Kidney (tissue), 14 donors: ENCODE data around the gene USP30. TPM values are rescaled to one million over a fixed set of nuclear protein-coding genes. Genes with fewer than 3 reads are reported as not detected.
A peak's percentile ranks its signal among the peaks of the same experiment; 100 is the strongest.

Experiments used
- DNase-seq, 5 donors: peaks; one replicate each; pipeline ENCODE4 v3.0.0-alpha.2; 2013 to 2020
- FAIRE-seq: peaks from 2 replicates; lab custom pipeline; 2012; peaks lifted over from hg19 to GRCh38; lab: Jason Lieb, UNC
- H3K27ac ChIP-seq, 2 donors: one replicate each; pipeline ENCODE4 v1.7.0; 2013; ENCODE audit warnings: low read depth in 2 of 2, low read length in 2 of 2, inconsistent platforms in 1 of 2
- H3K27me3 ChIP-seq: one replicate; pipeline ENCODE4 v1.7.1; 2013; ENCODE audit warnings: low read length, inconsistent platforms; ENCODE audit not compliant: control insufficient read depth, insufficient read depth
- H3K36me3 ChIP-seq, 3 donors: one replicate each; pipeline versions ENCODE4 v1.7.0 to v1.7.1; 2013; ENCODE audit warnings: low read length in 3 of 3, control low read depth in 1 of 3, inconsistent platforms in 1 of 3; ENCODE audit not compliant: insufficient read depth in 3 of 3, control insufficient read depth in 2 of 3
- H3K4me1 ChIP-seq, 3 donors: one replicate each; pipeline versions ENCODE4 v1.7.0 to v1.7.1; 2013; ENCODE audit warnings: low read length in 3 of 3, inconsistent platforms in 1 of 3, low read depth in 1 of 3; ENCODE audit not compliant: control insufficient read depth in 2 of 3, insufficient read depth in 2 of 3
- H3K4me3 ChIP-seq, 3 donors: one replicate each; pipeline versions ENCODE4 v1.7.0 to v1.8.1; 2013; ENCODE audit warnings: low read length in 3 of 3, control low read depth in 1 of 3, inconsistent platforms in 1 of 3
- H3K9ac ChIP-seq, 3 donors: one replicate each; pipeline versions ENCODE4 v1.7.0 to v1.7.1; 2013; ENCODE audit warnings: low read length in 3 of 3, control low read depth in 1 of 3, inconsistent platforms in 1 of 3
- H3K9me3 ChIP-seq, 3 donors: one replicate each; pipeline versions ENCODE4 v1.7.0 to v1.7.1; 2013; ENCODE audit warnings: low read length in 3 of 3, control low read depth in 1 of 3, inconsistent platforms in 1 of 3; ENCODE audit not compliant: control insufficient read depth in 2 of 3, insufficient read depth in 1 of 3
- intact Hi-C: fragments of 100-400 bp; cut with DNase I; formaldehyde crosslinking; loops from one replicate; pipeline ENCODE4 v1.11.1; 2022
- polyA plus RNA-seq: library from polyadenylated mRNA; stranded (reverse); fragments of 350-450 nt; fragmentation: Illumina TruSeq; extraction: RNeasy Lipid Tissue Mini Kit (QIAGEN cat#74804); gene quantifications from one replicate; pipeline ENCODE4 v1.2.3, GENCODE V29; 2014; ENCODE audit warnings: low read depth, low replicate concordance; ENCODE audit not compliant: insufficient read depth
- total RNA-seq: library from RNA; stranded (reverse); fragmentation: NEBNext Ultra II Directional; extraction: Animal tissue kit (Norgen Biotek cat#: 25700); gene quantifications from one replicate; pipeline ENCODE4 v1.2.1, GENCODE V29; 2021
- TF ChIP-seq, protein P1 (sequence below): IDR thresholded peaks from 3 replicates; pipeline ENCODE4 v1.5.1; 2012; ENCODE audit warnings: mild to moderate bottlenecking, moderate library complexity, borderline replicate concordance; ENCODE audit not compliant: insufficient read depth; ENCODE audit errors: extremely low read depth
- donor health status: control.
- donor health status: control.
- donor health status: control.
- donor health status: control.
- donor health status: control.
- donor health status: DM: yes; HTN: yes; CAD: no.
- donor health status: Normal renal cell carcinoma (clear cell type).

Gene USP30
- total and polyA plus RNA-seq, 2 donors from 2014 or later: 9.6 to 16.1 TPM

DNA sequence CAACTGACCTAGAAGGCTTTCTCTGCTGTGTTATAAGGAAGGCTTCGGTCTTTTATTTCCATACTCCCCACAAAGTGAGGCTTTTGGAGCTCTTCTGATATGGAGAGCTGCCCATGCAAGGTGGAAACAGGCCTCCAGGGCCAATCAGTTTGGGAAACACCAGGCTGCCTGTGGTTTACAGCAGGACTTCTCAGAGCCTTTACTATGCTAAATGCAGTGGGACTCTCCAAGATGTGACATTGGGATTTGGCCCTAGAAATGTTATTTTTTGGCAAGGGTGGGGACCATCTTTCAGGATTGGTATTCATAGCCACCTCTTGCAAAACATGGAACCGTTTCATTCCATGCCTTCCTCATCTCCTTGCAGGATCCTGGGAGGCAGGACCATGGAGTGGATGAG, 67.7 kb downstream of the USP30 start:
- peak overlapping the region in 1 of 2 donors; percentile 45 for H3K27ac ChIP-seq
- no peaks in the 10 kb centered on the region for H3K9me3 ChIP-seq
- intact Hi-C loops: no loop called here
- peaks cover 0 to 7% (median 0%) of the 10 kb centered on the region in 3 donors for H3K36me3 ChIP-seq
- H3K4me1 ChIP-seq: peaks cover 2 to 38% (median 34%) of the 10 kb centered on the region in 3 donors
- H3K27me3 ChIP-seq: no peaks in the 10 kb centered on the region
- DNase-seq: no peak
- no peak for FAIRE-seq
- peak overlapping the region in 1 of 3 donors; percentile 6 for H3K9ac ChIP-seq
- no peak overlapping the region for H3K4me3 ChIP-seq
- TF ChIP-seq, protein P1, sequence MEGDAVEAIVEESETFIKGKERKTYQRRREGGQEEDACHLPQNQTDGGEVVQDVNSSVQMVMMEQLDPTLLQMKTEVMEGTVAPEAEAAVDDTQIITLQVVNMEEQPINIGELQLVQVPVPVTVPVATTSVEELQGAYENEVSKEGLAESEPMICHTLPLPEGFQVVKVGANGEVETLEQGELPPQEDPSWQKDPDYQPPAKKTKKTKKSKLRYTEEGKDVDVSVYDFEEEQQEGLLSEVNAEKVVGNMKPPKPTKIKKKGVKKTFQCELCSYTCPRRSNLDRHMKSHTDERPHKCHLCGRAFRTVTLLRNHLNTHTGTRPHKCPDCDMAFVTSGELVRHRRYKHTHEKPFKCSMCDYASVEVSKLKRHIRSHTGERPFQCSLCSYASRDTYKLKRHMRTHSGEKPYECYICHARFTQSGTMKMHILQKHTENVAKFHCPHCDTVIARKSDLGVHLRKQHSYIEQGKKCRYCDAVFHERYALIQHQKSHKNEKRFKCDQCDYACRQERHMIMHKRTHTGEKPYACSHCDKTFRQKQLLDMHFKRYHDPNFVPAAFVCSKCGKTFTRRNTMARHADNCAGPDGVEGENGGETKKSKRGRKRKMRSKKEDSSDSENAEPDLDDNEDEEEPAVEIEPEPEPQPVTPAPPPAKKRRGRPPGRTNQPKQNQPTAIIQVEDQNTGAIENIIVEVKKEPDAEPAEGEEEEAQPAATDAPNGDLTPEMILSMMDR: no peak

- Histone ChIP-seq H3K27me3 (no peaks in the 10 kb centered on the region), H3K9ac (peak overlapping the region in 1 of 3 donors; percentile 6), H3K4me1 (peaks cover 2 to 34% (median 32%) of the 10 kb centered on the region in 3 donors), H3K36me3 (peaks cover 0 to 7% (median 0%) of the 10 kb centered on the region in 3 donors), H3K27ac (peak overlapping the region in 1 of 2 donors; percentile 45), H3K4me3 (no peak overlapping the region), H3K9me3 (no peaks in the 10 kb centered on the region)
- intact Hi-C loops: no loop called here
- DNase-seq: no peak
- TF ChIP-seq, protein P1: no peak
- FAIRE-seq: no peak
These were observed 68.2 kb downstream of the USP30 start for GRCh38 chr12:109120557-109120956.

DNA sequence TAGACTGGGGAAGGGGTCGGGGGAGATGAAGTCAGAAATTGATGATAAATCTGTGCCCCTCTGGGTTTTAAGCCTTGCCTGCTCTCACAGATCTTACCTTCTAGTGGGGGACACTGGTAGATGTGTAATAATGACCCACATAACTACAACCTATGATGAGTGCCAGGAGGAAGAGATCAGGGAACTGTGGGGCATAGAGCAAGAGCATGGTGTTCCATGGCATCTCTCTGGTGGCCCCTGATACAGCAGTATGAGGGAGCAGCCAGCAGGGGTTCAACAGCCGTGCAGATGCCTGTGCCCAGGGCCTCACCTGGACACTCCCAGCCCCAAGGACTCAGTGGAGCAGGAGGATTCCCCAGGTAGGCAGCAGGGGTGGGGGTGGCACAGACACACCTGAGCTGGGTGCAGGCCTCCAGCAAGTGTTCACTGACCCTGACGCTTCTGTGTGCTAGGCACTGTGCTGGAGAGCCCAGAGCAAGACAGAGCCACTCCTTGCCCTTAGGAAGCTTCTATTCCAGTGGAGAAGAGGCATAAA, 69.0 kb downstream of the USP30 start:
- DNase-seq (no peak), FAIRE-seq (no peak)
- Histone ChIP-seq H3K36me3 (peaks cover 0 to 7% (median 5%) of the 10 kb centered on the region in 3 donors), H3K9ac (no peak overlapping the region), H3K4me3 (no peak overlapping the region), H3K27ac (no peak overlapping the region), H3K27me3 (no peaks in the 10 kb centered on the region), H3K9me3 (no peaks in the 10 kb centered on the region), H3K4me1 (peaks cover 2 to 31% (median 23%) of the 10 kb centered on the region in 3 donors)
- intact Hi-C loops: no loop called here
- TF ChIP-seq, protein P1: no peak
